NCI-H1092 (cell line): ENCODE data around the gene CTSC.
A peak's percentile ranks its signal among the peaks of the same experiment; 100 is the strongest.

Experiments
- DNase-seq: peaks from one replicate; lab custom pipeline; 2025; lab: John Stamatoyannopoulos, UW

Gene CTSC

GRCh38 chr11:88337181-88337986, at the start of gene CTSC:
Gene CTSC, minus strand, starts transcription at chr11:88337736. Its CDS starts 64 bp downstream, at chr11:88337672.
- peak; percentile 81 for DNase-seq

GRCh38 chr11:88384669-88385005, 47.1 kb upstream of the CTSC start:
- no peak for DNase-seq

DNA sequence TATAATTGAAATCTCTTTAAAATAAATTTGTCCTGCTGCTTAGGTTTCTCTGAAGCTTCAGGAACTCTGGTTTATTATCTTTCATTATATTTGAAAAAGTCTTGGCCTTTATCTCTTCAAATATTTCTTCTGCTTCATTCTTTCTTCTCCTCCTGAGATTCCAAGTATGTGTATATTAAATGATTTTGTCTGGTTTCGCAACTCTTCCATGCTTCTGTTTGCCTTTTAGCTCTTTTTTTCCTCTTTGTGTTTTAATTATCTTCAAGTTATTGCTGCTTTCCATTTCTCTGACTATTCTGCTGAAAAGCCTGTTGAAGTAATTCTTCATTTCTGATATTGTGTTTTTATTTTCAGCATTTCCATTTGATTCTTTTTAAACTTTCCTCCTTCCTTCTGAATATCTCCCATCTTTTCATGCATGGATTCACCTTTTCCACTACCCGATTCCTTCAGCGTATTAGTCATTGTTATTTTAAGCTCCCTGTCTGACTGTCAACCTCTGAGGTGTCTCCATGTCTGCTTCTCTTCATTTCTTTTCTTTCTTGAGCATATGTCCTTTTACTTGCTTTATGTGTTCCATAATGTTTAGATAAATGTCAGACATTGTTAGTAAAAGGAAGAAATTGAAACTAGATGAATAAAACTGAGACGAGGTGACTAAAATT, 46.6 kb upstream of the CTSC start:
- no peak for DNase-seq

GRCh38 chr11:88383447-88383846, 45.9 kb upstream of the CTSC start:
- no peak for DNase-seq

DNA sequence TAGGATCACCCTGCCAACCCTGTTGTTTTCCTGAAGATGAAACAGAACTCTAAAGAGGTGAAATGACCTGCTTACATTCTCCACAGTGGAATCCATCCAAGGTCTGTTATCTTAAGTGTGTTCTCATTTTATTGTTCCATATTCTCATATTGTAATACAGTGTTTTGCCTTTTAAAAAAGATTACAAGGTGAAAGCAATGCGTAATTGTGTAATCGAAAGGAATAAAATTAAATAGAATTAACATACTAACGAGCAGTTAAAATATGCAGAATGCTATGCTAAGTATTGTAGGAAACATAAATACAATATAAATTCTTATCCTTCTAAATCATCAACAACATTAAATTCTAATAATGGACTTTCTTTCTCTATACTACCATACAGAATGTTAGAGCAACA, 41.6 kb upstream of the CTSC start:
- DNase-seq: no peak

DNA sequence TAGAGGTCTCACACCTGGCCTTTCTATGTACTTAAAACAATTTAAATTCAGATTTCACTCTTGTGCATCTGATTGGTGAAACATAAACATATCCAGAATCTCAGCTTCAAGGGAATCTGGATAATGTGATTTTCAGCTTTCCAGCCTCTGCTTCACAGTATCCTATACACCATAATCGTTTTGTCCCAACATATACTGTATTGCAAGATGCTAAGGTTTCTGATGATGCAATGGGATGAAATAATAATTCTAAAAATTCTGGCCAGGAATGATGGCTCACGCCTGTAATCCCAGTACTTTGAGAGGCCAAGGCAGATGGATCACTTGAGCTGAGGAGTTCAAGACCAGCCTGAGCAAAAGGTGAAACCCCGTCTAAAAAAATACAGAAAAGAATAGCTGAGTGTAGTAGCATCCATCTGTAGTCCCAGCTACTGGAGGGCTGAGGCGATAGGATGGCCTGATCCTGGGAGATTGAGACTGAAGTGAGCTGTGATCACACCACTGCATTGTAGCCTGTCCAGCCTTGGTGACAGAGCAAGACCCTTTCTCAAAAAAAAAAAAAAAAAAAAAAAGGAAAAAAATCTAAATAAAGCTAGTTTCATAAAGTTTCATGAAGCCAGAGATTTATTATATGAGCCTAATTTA, 41.0 kb upstream of the CTSC start:
- DNase-seq: no peak

- no peak for DNase-seq
These were observed 40.1 kb upstream of the CTSC start for GRCh38 chr11:88377646-88378045.

DNA sequence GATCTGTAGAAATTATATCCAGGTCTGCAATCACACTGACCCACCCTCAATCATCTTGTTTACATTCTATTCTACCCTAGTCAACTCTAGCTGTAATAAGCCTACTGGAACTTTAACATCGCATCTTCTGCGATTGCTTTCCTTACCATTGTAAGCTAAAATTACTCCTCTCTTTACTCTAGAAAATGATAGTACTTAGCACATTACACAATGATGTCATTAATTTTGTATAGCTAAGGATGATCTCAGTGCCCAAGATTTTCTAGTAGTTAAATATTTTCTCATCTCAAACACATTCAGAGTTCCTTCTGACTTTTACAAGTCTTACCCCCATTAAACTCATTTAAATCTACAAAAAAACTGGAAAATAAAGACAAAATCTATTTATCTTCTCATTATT, 39.6 kb upstream of the CTSC start:
- DNase-seq: no peak

DNA sequence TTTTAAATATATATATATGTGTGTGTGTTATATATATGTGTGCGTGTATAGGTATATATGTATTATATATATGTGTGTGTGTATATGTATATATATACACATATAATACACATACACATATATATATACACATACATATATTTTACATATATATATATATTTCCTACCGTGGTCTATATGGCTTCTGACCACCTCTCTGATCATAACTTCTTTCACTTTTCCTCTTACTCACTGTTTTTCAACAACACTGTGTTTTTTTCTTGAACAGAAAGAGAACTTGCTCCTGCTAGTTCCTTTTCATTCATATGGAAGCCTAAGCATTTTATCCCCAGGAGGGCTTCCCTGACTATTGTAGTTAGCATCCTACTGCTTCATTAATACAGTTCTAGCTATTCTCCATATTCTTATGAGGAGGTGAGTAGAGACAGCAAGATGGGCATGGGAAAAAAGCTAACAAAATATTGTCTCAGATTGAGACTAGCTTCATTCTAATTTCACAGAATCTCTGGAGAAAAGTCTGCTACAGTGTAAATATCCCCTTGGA, 38.5 kb upstream of the CTSC start:
- no peak for DNase-seq

- DNase-seq: no peak
These were observed 33.2 kb upstream of the CTSC start for GRCh38 chr11:88370782-88371181.

- DNase-seq: no peak
These were observed 29.8 kb upstream of the CTSC start for GRCh38 chr11:88367310-88367709.

- no peak for DNase-seq
These were observed 26.1 kb upstream of the CTSC start for GRCh38 chr11:88363648-88364065.

GRCh38 chr11:88363004-88363403, 25.5 kb upstream of the CTSC start:
- no peak for DNase-seq

DNA sequence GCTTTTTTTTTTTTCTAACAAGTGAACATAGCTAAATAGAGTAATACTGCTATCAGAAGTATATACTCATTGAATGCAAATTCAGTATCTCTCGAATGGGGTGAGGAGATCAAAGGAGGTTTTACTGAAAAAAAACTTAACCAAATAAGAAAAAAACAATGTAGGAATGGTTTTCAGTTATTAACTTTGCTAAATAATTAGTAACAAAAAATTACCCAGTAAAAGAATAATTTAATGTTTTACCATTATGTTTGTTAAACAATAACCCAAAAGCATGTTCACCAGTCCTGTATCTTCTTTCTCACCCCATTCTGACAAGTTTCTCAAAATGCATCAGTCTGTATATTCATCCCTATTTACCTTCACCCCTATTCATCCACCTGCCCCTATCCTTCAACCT, 22.6 kb upstream of the CTSC start:
- no peak for DNase-seq

DNA sequence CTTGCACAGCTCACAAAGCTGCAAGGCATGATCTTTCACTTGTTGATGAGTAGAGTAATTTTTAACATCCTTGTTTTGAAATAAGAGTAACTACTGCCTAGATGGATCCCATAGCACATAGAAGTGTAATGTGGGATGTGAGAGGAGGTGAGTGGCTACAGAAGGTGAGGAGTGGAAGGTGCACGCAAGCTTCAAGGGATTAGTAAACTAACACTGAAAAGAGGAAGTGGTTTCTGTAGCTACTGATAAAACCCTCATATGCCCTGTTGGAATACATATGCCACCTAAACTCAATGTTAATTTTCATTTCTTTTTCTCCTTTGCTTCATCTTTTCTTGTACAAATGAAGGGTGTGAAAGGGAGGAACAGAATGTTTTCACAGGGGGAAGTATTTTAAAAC, 22.0 kb upstream of the CTSC start:
- DNase-seq: no peak

- DNase-seq: no peak
These were observed 21.6 kb upstream of the CTSC start for GRCh38 chr11:88359114-88359513.

GRCh38 chr11:88358040-88358431, 20.5 kb upstream of the CTSC start:
- no peak for DNase-seq

- DNase-seq: no peak
These were observed 19.9 kb upstream of the CTSC start for GRCh38 chr11:88357323-88358039.

DNA sequence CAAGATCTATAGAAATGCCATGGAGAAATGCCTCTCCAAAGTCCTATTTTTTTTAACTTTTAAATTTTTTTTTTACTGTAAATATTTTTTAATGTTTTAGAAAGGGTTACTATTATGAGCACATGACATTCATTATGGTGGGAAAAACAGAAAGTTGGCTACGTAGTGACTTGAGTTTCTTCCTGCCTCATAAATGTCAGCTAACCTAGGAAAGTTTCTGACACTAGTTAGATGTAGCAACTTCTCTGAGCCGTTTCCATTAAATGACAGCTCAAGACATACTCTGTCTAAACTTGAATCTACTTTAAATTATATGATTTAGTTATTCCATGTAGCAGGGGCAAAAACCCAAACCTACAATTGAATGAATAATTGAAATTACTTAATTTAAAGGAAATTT, 18.4 kb upstream of the CTSC start:
- no peak for DNase-seq

GRCh38 chr11:88354912-88355311, 17.4 kb upstream of the CTSC start:
- DNase-seq: no peak

GRCh38 chr11:88353835-88354496, 16.4 kb upstream of the CTSC start:
- DNase-seq: no peak

DNA sequence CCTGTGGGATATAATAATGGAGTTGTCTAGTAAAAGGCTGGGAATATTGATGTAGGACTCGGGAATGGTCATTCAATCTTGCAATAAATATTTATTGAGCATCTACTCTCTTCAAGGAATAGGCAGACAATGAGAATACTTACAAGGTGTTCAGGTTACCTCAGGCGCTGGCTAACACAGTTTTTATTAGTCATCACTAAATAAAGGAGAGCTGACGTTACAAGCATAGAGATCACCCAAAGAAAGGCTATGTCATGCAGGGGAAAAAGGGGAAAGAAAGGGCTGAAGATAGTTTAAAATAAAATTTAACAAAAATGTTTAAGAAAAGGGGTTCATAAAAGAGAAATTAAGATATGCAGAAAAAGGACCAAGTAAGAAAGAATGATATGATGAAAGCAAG, 15.8 kb upstream of the CTSC start:
- no peak for DNase-seq
